ENCODE data around the gene POLD1.
A peak's percentile ranks its signal among the peaks of the same experiment; 100 is the strongest.

Gene POLD1

DNA sequence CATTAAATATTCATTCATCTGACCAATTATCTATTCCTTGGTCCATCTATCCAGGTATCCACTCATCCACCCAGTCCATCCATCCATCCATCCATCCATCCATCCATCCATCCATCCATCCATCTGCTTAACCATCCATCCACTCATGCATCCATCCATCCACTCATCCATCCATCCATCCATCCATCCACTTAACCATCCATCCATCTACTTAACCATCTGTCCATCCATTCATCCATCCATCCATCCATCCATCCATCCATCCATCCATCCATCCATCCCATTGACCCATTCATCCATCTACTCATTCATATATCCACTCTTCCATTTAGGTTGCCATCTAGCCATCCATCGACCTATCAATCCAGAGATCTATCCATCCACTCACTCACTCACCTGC, 59.9 kb downstream of the POLD1 start:
- no peak overlapping the region for H3K4me3 ChIP-seq (ENCODE audit: control insufficient read depth, low read depth, low read length)
- no peak for TF ChIP-seq CTCF (conservative IDR thresholded peaks at IDR 0.05; ENCODE audit: control insufficient read depth, insufficient read depth, low read depth, low read length)
- no peak for DNase-seq (ENCODE audit: low read depth)

DNA sequence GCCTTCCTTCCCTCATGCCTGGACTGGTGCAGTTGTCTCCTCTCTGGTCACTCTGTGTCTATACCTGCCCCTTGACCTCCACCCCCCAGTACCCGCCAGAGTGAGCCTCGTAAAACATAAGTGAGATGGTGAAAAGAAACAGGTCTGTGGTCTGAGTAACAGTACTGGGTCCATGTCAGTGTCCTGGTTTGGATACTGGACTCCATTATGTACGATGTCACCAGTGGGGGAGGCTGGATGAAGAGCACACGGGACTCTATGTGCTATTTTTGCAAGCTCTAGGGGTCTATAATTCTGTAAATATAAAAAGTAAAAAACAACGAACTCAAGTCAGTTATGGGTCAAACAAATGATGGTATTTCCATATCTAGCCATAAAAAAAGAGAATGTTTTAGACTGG, 62.9 kb downstream of the POLD1 start:
- no peak overlapping the region for H3K4me3 ChIP-seq (ENCODE audit: control insufficient read depth, low read depth, low read length)
- DNase-seq (ENCODE audit: low read depth), result no peak
- no peak for TF ChIP-seq CTCF (conservative IDR thresholded peaks at IDR 0.05; ENCODE audit: control insufficient read depth, insufficient read depth, low read depth, low read length)

DNA sequence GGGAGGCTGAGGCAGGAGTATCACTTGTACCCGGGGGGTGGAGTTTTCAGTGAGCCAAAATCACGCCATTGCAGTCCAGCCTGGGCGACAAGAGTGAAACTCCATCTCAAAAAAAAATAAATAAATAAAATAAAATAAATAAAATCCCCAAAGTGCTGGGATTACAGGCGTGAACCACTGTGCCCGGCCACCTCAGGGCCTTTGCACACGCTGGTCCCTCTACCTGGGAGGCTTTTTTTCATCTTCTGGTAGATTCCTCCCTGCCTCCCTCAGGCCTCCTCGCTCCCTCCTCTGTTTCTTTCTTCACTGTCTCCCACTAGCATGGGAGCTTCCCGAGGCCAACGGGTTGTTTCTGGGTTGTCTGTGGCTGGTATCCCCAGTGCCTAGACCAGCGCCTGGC, 63.6 kb downstream of the POLD1 start:
- no peak for TF ChIP-seq CTCF (conservative IDR thresholded peaks at IDR 0.05; ENCODE audit: control insufficient read depth, insufficient read depth, low read depth, low read length)
- no peak for DNase-seq (ENCODE audit: low read depth)
- no peak overlapping the region for H3K4me3 ChIP-seq (ENCODE audit: control insufficient read depth, low read depth, low read length)

GRCh38 chr19:50449236-50449899, 65.2 kb downstream of the POLD1 start:
- no peak for TF ChIP-seq CTCF (conservative IDR thresholded peaks at IDR 0.05; ENCODE audit: control insufficient read depth, insufficient read depth, low read depth, low read length)
- peak; percentile 9 for DNase-seq (ENCODE audit: low read depth)
- H3K4me3 ChIP-seq (ENCODE audit: control insufficient read depth, low read depth, low read length), result no peak overlapping the region

GRCh38 chr19:50450369-50451222, 66.4 kb downstream of the POLD1 start:
- TF ChIP-seq CTCF (conservative IDR thresholded peaks at IDR 0.05; ENCODE audit: control insufficient read depth, insufficient read depth, low read depth, low read length), result no peak
- no peak overlapping the region for H3K4me3 ChIP-seq (ENCODE audit: control insufficient read depth, low read depth, low read length)
- no peak for DNase-seq (ENCODE audit: low read depth)

GRCh38 chr19:50451223-50451534, 67.0 kb downstream of the POLD1 start:
- no peak overlapping the region for H3K4me3 ChIP-seq (ENCODE audit: control insufficient read depth, low read depth, low read length)
- DNase-seq (ENCODE audit: low read depth), result no peak
- TF ChIP-seq CTCF (conservative IDR thresholded peaks at IDR 0.05; ENCODE audit: control insufficient read depth, insufficient read depth, low read depth, low read length), result no peak

Data from fibroblast of mammary gland (primary cell).